GM19193 (cell line): ENCODE data around the gene NEK3.

Experiments used
- POLR2A ChIP-seq: IDR thresholded peaks from 4 replicates; pipeline ENCODE4 v1.6.1; 2011; ENCODE audit not compliant: insufficient read depth, insufficient read length; ENCODE audit errors: extremely low read depth

NEK3 gene

DNA sequence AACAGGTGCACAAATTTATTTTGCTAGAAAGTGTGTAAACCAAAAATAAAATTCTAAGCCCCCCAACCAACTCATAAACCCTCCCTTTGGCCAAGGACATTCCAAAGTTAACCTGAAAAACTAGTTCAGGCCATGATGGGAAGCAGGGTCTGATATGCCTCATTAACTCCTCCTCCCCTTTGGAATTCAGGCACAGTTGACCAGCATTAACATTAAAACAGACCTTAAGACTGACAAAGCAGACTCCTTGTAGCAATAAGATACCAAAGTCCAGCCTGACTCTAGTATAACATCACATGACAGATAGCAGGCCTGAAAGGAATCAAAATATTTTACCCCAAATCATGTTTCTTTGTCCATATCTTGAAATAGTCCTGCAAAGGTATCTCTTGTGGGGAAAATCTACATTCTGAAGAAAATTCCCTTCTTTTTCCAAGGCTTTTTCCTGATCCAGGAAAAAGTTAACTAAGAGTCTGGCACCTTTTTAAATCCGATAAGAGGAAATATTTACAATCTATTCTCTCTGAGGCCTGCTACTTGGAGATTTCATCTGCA lies 50.2 kb downstream of the NEK3 start:
- TF ChIP-seq POLR2A = no peak

DNA sequence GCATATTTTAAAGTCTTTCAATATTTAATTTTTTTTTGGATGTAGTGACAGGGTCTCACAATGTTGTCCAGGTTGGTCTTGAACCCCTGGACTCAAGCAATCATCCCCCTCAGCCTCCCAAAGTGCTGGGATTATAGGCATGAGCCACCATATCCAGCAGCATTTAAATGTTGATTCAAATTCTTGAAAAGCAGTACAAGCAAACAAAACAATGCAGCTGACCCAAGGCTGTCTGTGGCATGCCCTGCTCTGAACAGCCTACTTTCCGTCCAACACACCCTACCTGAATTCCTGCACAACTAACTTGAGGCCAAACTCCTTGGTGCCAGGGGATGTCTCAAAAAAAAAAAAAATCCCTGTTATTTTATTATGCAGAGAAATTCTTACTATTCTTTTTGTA lies 53.6 kb downstream of the NEK3 start:
- TF ChIP-seq POLR2A = no peak

DNA sequence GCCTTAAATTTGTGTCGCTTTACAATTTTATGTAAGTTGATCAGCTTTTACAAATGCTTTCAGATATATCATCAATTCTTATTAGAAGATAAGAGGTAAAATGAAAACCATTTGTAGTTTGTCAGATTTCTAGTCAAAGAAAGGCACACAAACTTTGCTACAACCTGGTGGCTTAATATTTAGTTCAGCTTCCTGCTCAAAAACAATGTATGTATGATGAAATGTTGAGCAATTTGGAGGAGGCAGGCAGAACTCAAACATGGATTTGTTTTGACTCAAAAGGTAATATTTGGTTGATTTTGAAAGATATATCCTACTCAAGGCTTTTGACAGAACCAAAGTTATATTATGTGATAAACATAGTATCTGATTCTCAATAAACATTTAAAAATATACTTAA lies 54.8 kb downstream of the NEK3 start:
- TF ChIP-seq POLR2A = no peak

DNA sequence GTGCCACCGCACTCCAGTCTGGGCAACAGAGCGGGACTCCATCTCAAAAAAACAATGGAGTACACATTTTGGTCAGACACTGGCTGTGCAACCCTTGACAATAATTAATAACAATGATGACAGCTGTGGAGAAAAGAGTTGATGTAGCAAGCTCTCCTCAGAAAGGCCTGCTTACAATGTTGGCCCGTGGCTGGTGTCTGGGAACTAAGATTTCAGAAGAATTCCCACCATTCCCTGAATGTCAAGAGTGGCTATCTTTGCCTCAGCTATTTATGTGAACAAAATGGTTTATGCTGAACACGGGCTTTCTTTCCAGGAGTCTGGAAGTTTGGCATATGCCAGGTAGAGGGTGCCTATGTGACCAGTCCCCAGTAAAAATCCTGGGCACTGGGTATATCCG lies 56.0 kb downstream of the NEK3 start:
- no peak for TF ChIP-seq POLR2A

DNA sequence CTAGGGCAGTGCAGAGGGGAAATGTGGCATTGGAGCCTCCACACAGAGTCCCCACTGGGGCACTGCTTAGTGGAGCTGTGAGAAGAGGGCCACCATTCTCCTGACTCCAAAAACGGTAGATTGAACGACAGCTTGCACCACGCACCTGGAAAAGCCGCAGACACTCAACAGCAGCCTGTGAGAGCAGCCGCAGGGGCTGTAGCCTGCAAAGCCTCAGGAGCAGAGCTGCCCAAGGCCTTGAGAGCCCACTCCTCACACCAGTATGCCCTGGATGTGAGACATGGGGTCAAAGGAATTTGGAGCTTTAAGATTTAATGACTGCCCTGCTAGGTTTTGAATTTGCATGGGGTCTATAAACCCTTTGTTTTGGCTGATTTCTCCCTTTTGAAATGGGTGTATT lies 62.2 kb downstream of the NEK3 start:
- no peak for TF ChIP-seq POLR2A

DNA sequence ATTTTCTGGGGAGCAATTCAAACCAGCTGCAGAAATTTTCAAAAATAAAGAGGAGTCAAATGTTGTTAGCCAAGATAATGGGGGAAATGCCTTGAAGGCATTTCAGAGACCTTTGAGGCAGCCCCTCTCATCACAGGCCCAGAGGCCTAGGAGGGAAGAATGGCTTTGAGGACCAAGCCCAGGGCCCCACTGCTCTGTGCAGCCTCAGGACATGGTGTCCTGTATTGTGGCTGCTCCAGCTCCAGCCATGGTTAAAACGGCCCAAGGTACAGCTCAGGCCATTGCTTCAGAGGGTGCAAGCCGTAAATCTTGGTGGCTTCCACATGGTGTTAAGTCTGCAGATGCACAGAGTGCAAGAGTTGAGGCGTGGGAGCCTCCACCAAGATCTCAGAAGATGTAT lies 62.6 kb downstream of the NEK3 start:
- no peak for TF ChIP-seq POLR2A

DNA sequence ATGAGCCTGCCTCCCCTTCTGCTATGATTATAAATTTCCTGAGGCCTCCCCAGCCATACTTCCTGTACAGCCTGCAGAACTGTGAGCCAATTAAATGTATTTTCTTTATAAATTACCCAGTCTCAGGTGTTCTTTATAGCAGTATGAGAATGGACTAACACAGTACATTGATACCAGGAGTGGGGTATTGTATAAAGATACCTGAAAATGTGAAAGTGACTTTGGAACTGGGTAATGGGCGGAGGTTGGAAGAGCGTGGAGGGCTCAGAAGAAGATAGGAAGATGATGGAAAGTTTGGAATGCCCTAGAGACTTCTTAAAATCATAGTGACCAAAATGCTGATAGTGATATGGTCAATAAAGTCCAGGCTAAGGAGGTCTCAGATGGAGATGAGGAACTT lies 63.3 kb downstream of the NEK3 start:
- TF ChIP-seq POLR2A = no peak

DNA sequence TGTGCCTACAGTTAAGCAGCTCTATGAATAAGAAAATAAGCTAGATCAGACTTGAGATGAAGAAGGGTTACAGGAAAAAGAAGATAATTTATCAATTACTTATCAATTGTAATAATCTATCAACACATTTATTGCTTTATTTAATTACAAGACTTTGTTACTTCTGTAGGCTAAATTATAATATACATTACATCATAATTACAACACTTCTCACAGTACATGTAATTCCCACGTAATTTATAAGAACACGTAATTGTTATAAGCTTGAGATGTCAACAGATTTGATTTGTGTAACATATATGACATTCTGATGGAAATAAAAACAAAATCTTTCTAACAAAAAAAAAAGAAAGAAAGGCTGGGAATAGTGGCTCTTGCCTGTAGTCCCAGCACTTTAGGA lies 67.3 kb downstream of the NEK3 start:
- no peak for TF ChIP-seq POLR2A

DNA sequence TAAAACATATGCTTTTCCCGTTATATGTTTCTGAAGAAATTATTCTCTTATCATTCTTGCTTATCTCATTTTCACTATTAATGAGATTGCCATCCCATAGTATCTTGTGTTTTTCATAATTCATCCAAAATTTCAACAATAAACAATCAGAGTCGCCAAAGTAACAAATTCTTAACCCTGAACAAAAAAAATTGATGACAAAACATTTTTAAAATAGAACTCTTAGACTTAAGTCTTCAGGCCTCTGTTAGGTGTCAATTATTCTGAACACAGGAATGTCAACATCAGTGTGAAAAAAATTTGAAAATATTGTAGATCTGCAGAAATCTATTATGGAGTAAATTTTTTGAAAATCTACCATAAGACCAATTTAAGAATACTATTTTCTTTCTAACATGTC lies 67.9 kb downstream of the NEK3 start:
- no peak for TF ChIP-seq POLR2A

DNA sequence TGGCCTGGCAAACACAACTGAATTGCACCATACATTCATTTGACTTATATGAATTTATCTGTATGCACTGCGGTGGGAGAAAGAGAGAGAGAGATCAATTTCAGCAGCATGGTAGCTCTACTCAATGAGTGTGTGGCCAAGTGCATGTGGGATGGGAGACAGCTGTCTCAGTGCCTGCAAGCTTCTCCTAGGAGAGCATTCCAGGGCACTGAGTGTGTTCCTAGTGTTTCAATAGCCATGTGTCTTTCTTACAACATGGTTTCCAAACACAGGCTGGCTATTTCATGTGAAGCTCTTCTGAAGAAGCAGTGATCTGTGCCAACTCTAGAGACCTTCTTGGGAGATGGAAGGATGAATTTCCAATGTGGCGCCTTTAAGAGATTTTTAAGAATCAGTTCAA lies 74.0 kb downstream of the NEK3 start:
- TF ChIP-seq POLR2A = no peak
